ENCODE measurements around the gene CARS2.

DNA sequence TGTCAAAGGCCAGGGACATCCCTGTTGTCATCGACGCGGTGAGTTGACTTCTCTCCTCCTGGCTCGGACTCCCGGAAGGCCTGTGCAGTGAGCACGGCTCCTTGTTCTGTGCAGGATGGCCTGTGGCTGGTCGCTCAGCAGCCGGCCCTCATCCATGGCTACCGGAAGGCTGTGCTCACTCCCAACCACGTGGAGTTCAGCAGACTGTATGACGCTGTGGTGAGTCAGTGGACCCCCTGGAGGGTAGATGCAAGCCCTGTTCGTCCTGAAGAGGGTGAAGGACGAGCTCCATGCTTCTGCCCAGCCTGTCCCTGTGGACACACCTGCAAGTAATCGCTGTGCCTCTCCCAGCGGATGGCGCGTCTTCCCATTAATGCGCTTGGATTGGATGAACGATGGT lies 71.4 kb downstream of the CARS2 start:
- TF ChIP-seq CTCF (IDR thresholded peaks at IDR 0.05), result no peak
- no peak for TF ChIP-seq POLR2A (IDR thresholded peaks at IDR 0.05)
